Pulmonary artery endothelial cell (primary cell): Measurements from ENCODE around the gene NUP62CL. TPM values are rescaled to one million over a fixed set of nuclear protein-coding genes. Genes with fewer than 3 reads are reported as not detected.

Experiments used
- DNase-seq: peaks from one replicate; pipeline ENCODE4 v3.0.0-alpha.2; 2011; ENCODE audit warnings: low read depth, low spot score
- total RNA-seq: library from RNA; depleted of rRNA; stranded (reverse); fragments of >200 nt; gene quantifications from 2 replicates; pipeline ENCODE4 v1.2.3, GENCODE V29; 2014

The NUP62CL gene
- total RNA-seq, 1 donor from 2014 or later: 0.20 TPM

DNA sequence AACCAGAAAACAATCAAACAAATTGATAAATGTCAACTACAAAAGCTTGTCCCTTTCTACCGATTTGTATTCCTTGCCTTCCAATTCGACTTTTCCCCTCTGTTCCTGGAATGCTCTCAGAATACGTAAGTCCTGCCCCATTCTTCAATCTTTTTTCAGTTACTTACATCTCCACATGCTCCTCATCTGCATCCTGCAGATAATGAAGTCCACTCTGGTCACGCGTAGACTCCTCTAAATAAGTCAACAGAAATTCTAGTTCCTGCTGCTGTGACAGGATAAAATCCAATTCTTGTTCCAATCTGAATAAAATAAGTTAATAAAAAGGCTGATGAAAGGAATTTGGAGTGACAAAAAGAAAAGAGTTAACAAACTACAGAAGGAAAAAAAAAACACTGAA is 53.2 kb downstream of the NUP62CL start:
- DNase-seq: no peak

DNA sequence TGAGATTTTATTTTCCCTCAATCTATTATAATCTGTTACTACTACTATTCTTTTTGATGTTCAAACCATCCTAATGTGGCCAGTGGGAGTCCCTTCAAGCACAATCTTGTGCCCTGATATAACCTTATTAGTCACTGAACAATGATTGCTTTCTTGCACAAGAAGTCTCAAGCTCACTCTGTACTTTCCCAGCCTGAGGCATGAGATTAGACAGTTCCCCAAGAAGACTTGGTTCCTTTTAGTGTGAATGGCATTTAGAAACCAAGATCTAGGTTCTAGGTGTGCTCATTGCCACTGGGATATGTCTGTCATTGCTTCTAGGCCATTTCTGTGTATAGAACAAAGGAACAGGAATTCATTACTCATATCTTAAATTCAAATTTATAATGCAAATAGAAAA is 59.6 kb downstream of the NUP62CL start:
- no peak for DNase-seq

DNA sequence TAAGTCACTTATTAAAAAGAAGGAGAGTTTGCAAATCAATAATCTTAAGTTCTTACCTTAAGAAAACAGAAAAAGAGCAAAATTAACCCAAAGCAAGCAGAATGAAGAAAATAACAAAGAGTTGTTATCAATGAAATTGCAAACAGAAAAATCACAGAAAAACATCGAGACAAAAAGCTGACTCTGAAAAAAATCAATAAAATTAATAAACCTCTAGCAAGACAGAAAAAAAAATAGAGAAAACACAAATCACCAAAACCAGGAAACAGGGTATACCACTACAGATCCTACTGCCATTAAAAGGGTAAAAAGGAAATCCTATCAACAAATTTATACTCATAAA is 70.3 kb downstream of the NUP62CL start:
- DNase-seq: no peak

DNA sequence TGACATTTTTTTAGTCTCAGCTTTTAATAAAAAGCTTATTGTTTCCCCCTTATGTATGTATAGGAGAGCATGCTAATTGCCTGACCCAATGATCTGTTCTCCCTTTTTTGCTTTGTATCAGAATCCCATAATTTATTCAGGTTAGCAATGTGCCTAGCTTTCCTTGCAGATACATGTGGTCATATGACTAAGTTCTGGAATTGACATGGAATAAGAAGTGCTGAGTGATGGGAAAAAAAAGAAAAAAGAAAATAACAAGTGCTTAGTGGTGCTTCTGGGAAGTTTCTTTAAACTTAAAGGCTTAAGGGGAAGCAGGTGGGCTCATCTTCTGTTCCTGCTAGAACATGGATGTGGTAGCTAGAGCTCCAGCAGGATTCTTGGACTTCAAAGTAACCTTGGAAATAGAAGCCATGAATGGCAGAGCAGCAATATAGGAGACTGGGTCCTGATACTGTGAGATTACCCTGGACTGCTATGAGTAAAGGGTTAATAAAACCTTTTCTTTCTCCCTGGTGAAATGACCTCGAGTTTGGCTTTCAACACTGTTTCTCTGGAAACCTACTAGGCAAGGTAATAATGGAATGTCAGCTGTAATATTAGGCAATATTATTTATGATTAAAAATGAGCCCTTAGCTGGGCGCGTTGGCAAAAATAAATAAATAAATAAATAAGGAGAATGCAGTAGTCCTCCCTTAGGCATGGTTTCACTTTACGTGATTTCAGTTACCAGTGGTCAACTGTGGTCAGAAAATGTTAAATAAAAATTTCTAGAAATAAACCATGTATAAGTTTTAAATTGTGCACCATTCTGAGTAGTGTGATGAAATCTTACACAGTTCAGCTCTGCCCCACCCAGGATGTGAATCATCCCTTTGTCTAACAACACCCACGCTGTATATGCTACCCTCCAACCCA is 70.9 kb downstream of the NUP62CL start:
- DNase-seq: no peak

DNA sequence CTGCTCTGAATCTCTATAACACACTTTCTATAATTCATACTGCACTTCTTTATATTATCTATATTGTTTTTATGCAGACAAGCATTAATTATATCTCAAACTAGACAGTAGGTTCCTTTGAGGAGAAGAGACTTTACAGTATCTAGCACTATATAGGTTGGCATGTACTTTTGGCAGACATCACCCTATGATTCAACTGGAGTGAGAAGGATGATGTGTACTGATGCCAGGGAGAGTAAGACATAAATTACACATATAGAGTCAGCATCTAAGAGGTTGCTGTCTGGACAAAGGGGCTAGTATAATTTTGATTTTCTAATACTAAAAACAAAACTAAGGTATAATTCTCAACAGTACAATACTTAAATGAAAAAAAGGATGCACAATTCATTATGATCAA is 82.5 kb downstream of the NUP62CL start:
- DNase-seq: no peak

DNA sequence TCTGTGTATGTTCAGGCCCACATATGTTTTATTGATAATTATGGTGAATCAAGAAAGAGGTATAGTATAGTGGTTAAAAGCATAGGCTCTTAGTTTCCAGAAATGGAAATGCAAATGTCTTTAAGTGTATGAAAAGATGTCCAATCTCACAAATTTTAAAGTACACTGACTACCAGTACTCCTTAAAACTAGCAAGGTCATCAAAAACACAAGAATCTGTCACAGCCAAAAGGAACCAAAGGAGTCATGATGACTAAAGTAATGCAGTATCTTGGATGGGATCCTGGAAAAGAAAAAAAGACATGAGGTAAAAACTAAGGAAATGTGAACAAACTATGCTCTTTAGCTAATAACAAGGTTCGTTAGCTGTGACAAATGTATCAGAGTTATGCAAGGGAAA is 87.0 kb downstream of the NUP62CL start:
- no peak for DNase-seq

DNA sequence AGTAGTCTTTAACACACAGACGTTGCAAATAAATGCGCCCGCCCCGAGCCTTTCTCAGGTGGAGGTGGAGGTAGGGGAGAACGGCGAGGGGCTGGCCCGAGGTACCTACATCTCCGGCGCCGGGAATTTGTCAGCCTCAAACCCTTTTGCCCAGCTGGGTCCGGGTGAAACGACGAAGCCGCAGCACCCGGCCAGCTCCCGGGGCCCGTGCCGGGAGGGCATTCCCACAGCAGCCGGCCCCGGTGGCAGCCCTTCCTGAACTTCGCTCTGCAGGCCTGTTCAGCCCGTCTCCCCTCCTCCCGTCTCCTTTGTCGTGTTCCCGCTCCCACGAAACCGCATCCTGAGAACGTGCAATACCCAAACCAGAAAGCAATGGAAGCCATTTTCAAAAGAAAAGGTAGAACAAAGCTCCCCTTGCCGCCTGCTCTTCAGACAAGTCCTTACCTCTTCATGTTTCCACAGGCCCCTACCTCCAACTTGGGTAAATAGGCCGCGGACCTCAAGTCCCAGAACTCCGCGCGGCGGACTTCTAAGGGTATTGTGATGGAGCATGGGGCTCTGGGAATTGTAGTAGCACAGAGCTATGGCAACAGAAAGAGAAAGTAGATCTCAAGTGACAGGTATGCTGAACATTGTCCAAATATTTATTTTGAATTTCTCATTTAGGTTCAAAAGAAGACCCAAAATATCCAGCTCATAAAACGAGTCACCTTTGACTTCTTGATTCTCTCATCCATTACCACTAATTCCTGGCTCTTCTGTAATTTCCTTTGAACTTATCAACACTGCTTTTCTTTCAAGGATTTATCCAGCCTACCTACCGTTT is 87.7 kb downstream of the NUP62CL start, which contains the start of gene RBM41:
Gene RBM41 (minus strand): TSS at position 501 of the 826 bp plus-strand sequence. CDS start 49 bp downstream, at position 452.
- peak; percentile 32 for DNase-seq

DNA sequence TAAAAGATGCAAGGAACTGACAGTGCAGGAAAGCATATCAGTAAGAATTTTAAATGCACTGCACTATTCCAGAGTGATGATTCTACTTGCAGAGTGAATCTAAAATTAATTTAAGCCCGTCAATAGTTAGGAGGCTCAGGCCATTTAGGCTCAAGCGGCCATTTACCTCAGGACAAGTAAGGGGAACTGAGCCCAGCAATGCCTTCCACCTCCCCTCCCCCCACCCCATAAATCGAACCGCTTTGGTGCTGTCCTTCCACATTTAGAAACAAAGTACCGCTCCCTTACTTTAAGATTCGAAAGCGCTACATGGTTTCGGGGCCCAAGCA is 88.3 kb downstream of the NUP62CL start:
- no peak for DNase-seq

DNA sequence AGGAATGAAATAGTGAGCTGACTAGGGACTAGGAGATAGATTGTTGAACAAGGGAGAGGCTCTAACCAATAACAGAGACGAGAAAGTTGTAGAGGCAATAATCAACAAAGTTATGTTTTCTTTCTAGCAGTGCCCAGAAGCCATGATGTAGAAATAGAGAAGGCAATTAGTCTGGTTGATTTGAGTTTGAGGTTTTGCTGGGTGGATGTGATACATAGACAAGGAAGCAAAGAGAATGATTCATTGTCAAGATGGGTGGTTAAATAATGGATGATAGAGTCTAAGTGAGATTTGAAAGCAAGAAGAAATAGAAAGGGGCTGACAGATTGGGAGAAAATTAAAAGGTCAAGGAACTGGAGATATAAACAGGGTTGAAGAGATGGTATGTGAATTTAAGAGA is 98.8 kb downstream of the NUP62CL start:
- no peak for DNase-seq

DNA sequence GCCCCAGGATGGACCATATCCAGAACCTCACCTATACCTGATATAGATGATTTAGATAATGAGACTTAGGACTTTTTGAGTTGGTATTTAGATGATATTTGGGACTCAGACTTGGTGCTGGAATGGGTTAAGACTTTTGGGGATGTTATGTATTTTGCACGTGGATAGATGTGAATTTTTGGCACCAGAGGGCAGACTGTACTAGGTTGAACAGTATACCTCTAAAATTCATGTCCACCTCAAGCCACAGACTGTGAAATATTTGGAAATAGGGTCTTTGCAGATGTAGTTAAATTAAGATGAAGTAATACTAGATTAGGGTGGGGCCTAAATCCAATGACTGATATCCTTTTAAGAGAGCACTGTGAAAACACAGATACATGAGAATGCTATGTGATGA is 103.3 kb downstream of the NUP62CL start:
- DNase-seq: no peak

DNA sequence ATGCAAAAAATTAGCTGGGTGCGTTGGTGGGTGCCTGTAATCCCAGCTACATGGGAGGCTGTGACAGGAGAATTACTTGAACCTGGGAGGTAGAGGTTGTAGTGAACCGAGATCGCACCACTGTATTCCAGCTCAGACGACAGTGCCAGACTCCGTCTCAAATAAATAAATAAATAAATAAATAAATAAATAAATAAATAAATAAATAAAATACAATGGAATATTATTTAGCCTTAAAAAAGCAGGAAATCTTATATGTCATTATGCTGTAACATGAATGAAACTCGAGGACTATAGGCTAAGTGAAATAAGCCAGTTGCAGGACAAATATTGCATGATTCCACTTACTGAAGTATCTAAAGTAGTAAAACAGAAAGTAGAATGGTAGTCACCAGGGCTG is 130.1 kb downstream of the NUP62CL start:
- no peak for DNase-seq

Other genes starting within 250 kb of the NUP62CL start
- 17.2 and 21.2 TPM in 2 replicates for gene MORC4, start 206.2 kb downstream of the NUP62CL start, total RNA-seq
- gene RBM41, start 87.6 kb downstream of the NUP62CL start, total RNA-seq: 9.6 and 13.8 TPM in 2 replicates
- not detected in 2 replicates for gene DNAAF6, start 178 bp upstream of the NUP62CL start, total RNA-seq
- not detected in 2 replicates for gene FRMPD3, start 243.2 kb upstream of the NUP62CL start, total RNA-seq